Measurements from ENCODE around the gene RAB27B.
"Not testable (repeated sequence)": the region's sequence is repeated elsewhere in the genome, so short reads cannot be mapped to it uniquely, and the experiment has no call there.

Gene RAB27B

DNA sequence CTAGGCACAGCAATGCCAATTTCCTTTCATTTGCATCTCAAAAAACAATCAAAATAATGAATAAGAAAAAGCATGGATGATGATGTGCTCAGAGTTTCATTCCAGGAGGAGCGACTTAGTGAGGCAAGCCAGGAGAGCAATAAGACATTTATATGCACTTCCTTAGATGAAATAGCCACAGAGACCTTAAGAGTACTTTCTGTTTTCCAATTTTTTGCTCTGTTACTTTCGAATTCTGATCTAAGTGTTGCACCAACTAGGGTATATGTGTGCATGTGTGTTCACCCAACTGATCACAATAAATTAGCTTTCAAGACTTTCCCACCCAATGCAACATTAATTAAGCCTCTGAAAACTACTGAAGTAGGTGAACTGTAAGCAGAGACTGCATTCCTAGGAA, 709 bp downstream of the RAB27B start:
- Mint-ChIP-seq H3K4me1 (peaks cover 8% of the 10 kb centered on the region), H3K27ac (no peak overlapping the region), H3K9me3 (peaks cover 3% of the 10 kb centered on the region)

GRCh38 chr18:54829856-54830255, 1.6 kb downstream of the RAB27B start:
- Mint-ChIP-seq H3K4me1 (peaks cover 8% of the 10 kb centered on the region), H3K9me3 (peaks cover 3% of the 10 kb centered on the region), H3K27ac (no peak overlapping the region), H3K4me3 (no peak overlapping the region), H3K36me3 (peaks cover 2% of the 10 kb centered on the region), H3K27me3 (peaks cover 10% of the 10 kb centered on the region)
- no peak for DNase-seq (ENCODE audit: low spot score in 2 of 2)
- no peak for ATAC-seq (ENCODE audit: low read depth)

More for the DNA sequence above, 709 bp downstream of the RAB27B start:
- ATAC-seq (ENCODE audit: low read depth) (no peak), DNase-seq (ENCODE audit: low spot score in 2 of 2) (no peak)
- Mint-ChIP-seq H3K4me3 (peak overlapping the region; percentile 79), H3K36me3 (peaks cover 2% of the 10 kb centered on the region), H3K27me3 (peaks cover 10% of the 10 kb centered on the region)

DNA sequence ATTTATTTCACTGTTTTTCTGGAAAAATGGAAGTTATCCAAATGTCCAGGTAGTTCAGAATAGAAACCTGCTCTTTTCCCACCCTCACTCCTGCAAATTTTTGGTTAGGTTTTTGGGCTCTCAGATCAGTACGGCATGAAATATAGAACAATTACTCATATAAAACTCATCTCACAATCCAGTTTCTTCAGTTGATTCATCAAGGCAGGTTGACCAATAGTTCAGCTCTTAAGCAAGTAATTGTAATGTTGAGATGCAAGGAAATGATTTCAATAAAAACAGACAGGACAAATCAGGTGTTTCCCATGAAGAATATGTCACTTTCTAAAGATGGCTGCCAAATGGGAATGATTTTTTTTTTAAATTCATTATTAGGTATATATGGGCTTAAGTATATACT, 2.0 kb downstream of the RAB27B start:
- Mint-ChIP-seq H3K36me3 (peaks cover 2% of the 10 kb centered on the region), H3K4me3 (no peak overlapping the region), H3K27me3 (peaks cover 10% of the 10 kb centered on the region), H3K4me1 (peaks cover 8% of the 10 kb centered on the region), H3K9me3 (peaks cover 3% of the 10 kb centered on the region), H3K27ac (no peak overlapping the region)
- ATAC-seq (ENCODE audit: low read depth) (no peak), DNase-seq (ENCODE audit: low spot score in 2 of 2) (no peak)

DNA sequence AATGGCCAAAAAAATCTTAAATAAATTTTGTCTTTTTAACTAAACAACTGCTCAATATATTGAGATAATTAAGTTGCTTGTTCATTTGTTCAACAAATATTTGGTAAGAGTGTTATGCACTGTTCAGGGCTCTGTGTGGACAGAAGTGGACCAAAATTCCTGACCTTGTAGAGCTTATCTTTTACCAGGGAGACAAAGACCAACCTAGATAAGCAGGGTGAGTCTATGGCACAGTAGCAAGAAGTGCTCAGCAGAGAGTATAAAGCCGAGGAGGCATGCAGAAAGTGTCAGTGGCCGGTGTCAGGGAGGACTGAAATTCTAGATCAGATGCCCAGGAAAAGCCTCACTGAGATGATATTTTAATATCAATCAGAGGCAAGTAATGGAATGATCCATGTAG, 2.6 kb downstream of the RAB27B start:
- Mint-ChIP-seq H3K4me1 (peaks cover 8% of the 10 kb centered on the region), H3K27me3 (peaks cover 12% of the 10 kb centered on the region), H3K4me3 (no peak overlapping the region), H3K36me3 (peaks cover 2% of the 10 kb centered on the region), H3K27ac (no peak overlapping the region), H3K9me3 (peaks cover 3% of the 10 kb centered on the region)
- ATAC-seq (ENCODE audit: low read depth) (no peak), DNase-seq (ENCODE audit: low spot score in 2 of 2) (no peak)

DNA sequence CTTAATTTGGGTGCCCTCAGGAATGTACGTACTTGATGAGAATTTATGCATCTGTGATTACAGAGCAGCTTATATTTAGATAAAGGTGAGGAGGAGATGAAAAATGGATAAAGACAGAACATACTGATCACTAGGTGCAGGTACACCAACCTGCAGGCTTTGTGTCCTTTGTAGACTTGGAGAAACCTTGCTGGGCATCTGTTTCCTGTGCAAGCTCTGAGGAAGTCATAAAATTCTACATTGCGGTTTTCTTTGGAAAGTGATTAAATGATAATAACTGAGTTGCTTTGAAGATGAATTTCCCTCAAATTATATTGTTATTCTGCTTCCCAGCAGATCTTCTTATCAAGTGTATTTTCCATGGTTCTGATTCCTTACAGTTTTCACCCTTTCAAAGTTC, 7.7 kb downstream of the RAB27B start:
- Mint-ChIP-seq H3K9me3 (peaks cover 3% of the 10 kb centered on the region), H3K27me3 (peaks cover 7% of the 10 kb centered on the region), H3K36me3 (peaks cover 2% of the 10 kb centered on the region), H3K4me1 (no peaks in the 10 kb centered on the region), H3K4me3 (no peak overlapping the region), H3K27ac (no peak overlapping the region)
- DNase-seq (ENCODE audit: low spot score in 2 of 2), result no peak
- ATAC-seq (ENCODE audit: low read depth), result no peak

DNA sequence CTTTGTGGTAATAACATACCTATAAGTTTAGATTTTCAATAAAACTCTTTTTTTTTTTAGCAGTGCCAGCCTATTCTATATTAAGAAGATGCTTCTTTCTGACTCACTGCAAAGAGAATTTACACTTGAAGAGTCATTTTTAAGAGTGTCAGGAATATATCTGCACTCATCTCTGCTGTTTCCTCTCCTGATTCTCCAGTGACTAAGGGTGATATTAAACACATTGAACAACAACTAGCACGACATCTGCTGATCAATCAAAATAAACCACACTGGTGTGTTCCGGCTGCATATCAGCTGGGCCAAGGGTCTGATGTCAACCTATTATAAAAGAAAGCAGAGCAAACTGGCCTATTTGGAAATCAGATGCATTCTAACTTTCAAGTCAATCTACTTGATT, 15.0 kb downstream of the RAB27B start:
- H3K36me3 Mint-ChIP-seq, result no peaks in the 10 kb centered on the region
- no peaks in the 10 kb centered on the region for H3K4me1 Mint-ChIP-seq
- H3K27me3 Mint-ChIP-seq, result peaks cover 2% of the 10 kb centered on the region
- no peaks in the 10 kb centered on the region for H3K9me3 Mint-ChIP-seq
- DNase-seq (ENCODE audit: low spot score in 2 of 2) (no peak), ATAC-seq (ENCODE audit: low read depth) (no peak)
- no peak overlapping the region for H3K27ac Mint-ChIP-seq
- H3K4me3 Mint-ChIP-seq, result no peak overlapping the region

- Mint-ChIP-seq H3K4me3 (no peak overlapping the region), H3K27ac (no peak overlapping the region), H3K27me3 (peaks cover 2% of the 10 kb centered on the region), H3K36me3 (no peaks in the 10 kb centered on the region), H3K9me3 (no peaks in the 10 kb centered on the region), H3K4me1 (no peaks in the 10 kb centered on the region)
- ATAC-seq (ENCODE audit: low read depth), result no peak
- no peak for DNase-seq (ENCODE audit: low spot score in 2 of 2)
These were observed 17.5 kb downstream of the RAB27B start for GRCh38 chr18:54845787-54846186.

GRCh38 chr18:54848121-54848520, 19.8 kb downstream of the RAB27B start:
- Mint-ChIP-seq H3K36me3 (no peaks in the 10 kb centered on the region), H3K27ac (no peak overlapping the region), H3K4me1 (peaks cover 3% of the 10 kb centered on the region), H3K27me3 (peaks cover 2% of the 10 kb centered on the region), H3K4me3 (no peak overlapping the region), H3K9me3 (no peaks in the 10 kb centered on the region)
- DNase-seq (ENCODE audit: low spot score in 2 of 2) (no peak), ATAC-seq (ENCODE audit: low read depth) (no peak)

GRCh38 chr18:54849683-54850082, 21.4 kb downstream of the RAB27B start:
- no peak overlapping the region for H3K4me3 Mint-ChIP-seq
- H3K9me3 Mint-ChIP-seq, result no peaks in the 10 kb centered on the region
- peaks cover 3% of the 10 kb centered on the region for H3K4me1 Mint-ChIP-seq

DNA sequence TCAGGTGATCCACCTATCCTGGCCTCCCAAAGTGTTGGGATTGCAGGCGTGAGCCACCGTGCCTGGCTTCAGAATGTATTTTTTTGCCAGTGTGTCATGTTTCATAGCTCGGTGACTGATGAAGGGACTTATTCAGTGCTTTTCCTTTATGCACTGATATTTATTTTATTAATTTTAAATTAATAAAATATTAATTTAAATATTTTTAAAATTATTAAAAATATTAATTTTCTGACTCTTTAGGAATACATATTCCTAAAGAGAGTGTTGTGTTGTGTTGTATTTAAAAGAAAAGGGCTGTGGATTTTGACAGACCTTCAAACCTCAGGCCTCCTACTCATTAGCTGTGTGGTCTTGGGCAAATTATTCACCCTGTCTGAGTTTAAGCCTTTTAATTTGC, 22.3 kb downstream of the RAB27B start:
- Mint-ChIP-seq H3K4me1 (peaks cover 3% of the 10 kb centered on the region), H3K9me3 (no peaks in the 10 kb centered on the region), H3K27me3 (no peaks in the 10 kb centered on the region), H3K4me3 (no peak overlapping the region), H3K36me3 (no peaks in the 10 kb centered on the region), H3K27ac (no peak overlapping the region)
- no peak for ATAC-seq (ENCODE audit: low read depth)
- no peak for DNase-seq (ENCODE audit: low spot score in 2 of 2)

More at GRCh38 chr18:54849683-54850082, 21.4 kb downstream of the RAB27B start:
- no peak for ATAC-seq (ENCODE audit: low read depth)
- Mint-ChIP-seq H3K27me3 (no peaks in the 10 kb centered on the region), H3K27ac (no peak overlapping the region), H3K36me3 (no peaks in the 10 kb centered on the region)
- no peak for DNase-seq (ENCODE audit: low spot score in 2 of 2)

DNA sequence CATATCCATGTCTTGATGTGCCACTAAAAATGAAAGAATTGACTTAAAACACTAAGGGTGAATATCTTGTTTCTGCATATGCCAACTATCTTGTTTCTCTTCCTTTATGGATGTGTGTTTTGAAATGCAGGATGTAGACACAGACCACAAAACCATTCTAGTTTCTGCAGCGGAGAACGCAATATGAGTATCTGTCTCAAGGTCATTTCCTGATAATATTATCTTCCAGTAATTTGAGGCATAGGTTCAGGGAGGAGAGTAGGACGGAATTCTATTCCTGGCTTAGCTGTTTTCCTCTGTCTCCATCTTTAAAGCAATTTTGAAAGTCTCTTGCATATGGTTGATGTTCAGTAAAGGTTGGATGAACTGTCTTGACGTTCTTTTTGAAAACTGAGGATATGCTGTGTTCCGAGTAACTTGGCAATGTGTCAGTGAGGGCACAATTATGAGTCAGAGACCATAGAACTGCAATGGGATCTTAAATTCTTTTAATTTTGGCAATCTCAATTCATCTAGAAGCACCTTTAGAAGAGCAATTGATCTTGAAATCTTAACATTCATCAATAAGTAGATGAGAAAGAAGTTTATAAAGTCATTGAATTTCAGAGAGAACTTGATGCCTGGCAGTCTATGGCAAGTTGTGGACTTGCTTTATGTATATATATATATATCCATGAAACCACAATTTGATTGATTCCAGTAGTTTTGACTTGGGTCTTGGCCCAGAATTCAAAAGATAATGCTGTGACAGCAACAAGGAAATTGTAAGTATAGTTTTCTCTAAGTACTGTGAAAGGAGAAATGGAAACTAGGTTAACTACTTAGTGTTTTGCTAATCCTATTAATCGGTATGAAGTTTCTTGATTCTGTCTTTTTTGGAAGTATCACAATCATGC, 24.8 kb downstream of the RAB27B start:
- Mint-ChIP-seq H3K27ac (no peak overlapping the region), H3K4me3 (no peak overlapping the region), H3K9me3 (no peaks in the 10 kb centered on the region), H3K27me3 (peaks cover 4% of the 10 kb centered on the region), H3K36me3 (no peaks in the 10 kb centered on the region), H3K4me1 (peaks cover 3% of the 10 kb centered on the region)
- ATAC-seq (ENCODE audit: low read depth) (no peak), DNase-seq (ENCODE audit: low spot score in 2 of 2) (no peak)

GRCh38 chr18:54855050-54855449, 26.8 kb downstream of the RAB27B start:
- H3K36me3 Mint-ChIP-seq; DNase-seq (ENCODE audit: low spot score in 2 of 2); ATAC-seq (ENCODE audit: low read depth); H3K27ac Mint-ChIP-seq; H3K9me3 Mint-ChIP-seq; H3K27me3 Mint-ChIP-seq; H3K4me3 Mint-ChIP-seq; H3K4me1 Mint-ChIP-seq: not testable (repeated sequence)

DNA sequence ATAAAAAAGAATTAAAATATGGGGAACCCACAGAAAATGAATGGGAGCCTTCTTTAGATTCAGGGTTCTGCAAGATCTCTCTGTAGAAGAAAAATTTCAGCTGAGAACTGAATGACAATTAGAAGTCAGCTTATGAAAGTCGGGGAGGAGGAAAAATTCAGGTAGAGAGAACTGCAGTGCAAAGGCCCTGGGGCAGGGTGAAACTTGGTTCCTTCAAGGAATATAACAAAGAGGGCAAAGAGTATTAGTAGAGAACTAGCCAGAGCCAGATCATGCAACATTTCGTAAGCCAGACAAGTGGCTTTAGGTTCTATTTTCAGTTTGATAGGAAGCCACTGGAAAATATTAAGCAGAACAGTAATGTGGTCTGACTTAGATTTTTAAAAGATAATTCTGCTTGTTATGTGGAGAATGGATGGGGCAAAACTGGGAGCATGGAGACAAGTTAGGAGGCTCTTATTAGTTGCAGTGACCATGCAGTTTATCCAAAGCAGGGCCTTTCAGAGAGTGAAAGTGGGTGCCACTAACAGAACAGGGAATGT, 27.9 kb downstream of the RAB27B start:
- H3K27me3 Mint-ChIP-seq, result peaks cover 4% of the 10 kb centered on the region
- DNase-seq (ENCODE audit: low spot score in 2 of 2) (no peak), ATAC-seq (ENCODE audit: low read depth) (no peak)
- H3K36me3 Mint-ChIP-seq, result no peaks in the 10 kb centered on the region
- H3K9me3 Mint-ChIP-seq, result no peaks in the 10 kb centered on the region
- H3K27ac Mint-ChIP-seq, result no peak overlapping the region
- peaks cover 3% of the 10 kb centered on the region for H3K4me1 Mint-ChIP-seq
- H3K4me3 Mint-ChIP-seq, result no peak overlapping the region

DNA sequence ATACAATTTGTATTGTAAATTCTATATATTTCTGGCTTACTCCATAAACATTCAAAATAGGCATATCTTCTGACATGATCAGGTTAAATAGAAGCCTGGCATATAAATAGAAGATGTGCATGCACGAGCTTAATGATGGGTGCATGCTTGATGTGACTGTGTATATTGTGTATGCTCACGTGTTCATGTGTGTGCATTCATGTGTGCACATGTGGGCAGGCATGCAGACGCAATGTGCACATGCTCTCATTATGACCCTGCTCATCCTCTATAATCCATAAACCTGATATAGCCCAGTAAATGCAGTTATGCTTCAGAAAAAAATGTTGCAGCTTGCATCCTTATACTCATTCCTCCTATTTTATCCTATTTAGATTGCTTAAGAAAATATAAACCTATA, 29.2 kb downstream of the RAB27B start:
- DNase-seq (ENCODE audit: low spot score in 2 of 2), result no peak
- no peak overlapping the region for H3K4me3 Mint-ChIP-seq
- H3K4me1 Mint-ChIP-seq, result peaks cover 3% of the 10 kb centered on the region
- H3K27me3 Mint-ChIP-seq, result peaks cover 4% of the 10 kb centered on the region
- no peaks in the 10 kb centered on the region for H3K9me3 Mint-ChIP-seq
- no peak for ATAC-seq (ENCODE audit: low read depth)
- H3K36me3 Mint-ChIP-seq, result no peaks in the 10 kb centered on the region
- no peak overlapping the region for H3K27ac Mint-ChIP-seq
